Muscle layer of duodenum (tissue), 2 donors: Measurements from ENCODE around the gene PACS1.
"Not testable (repeated sequence)": the region's sequence is repeated elsewhere in the genome, so short reads cannot be mapped to it uniquely, and the experiment has no call there.

Experiments used
- H3K27ac ChIP-seq: one replicate; pipeline ENCODE4 v1.7.0; 2013; ENCODE audit warnings: mild to moderate bottlenecking, low read length
- H3K27me3 ChIP-seq: one replicate; pipeline ENCODE4 v1.7.0; 2013; ENCODE audit warnings: low read depth, mild to moderate bottlenecking, control low read depth, low read length
- H3K36me3 ChIP-seq, 2 donors: one replicate each; pipeline ENCODE4 v1.7.0; 2013; ENCODE audit warnings: low read length in 2 of 2, control low read depth in 1 of 2, mild to moderate bottlenecking in 1 of 2; ENCODE audit not compliant: insufficient read depth in 2 of 2, control insufficient read depth in 1 of 2
- H3K4me1 ChIP-seq, 2 donors: one replicate each; pipeline ENCODE4 v1.7.0; 2013; ENCODE audit warnings: low read length in 2 of 2, mild to moderate bottlenecking in 2 of 2, control low read depth in 1 of 2, moderate library complexity in 1 of 2; ENCODE audit not compliant: insufficient read depth in 2 of 2, control insufficient read depth in 1 of 2
- H3K4me3 ChIP-seq, 2 donors: one replicate each; pipeline ENCODE4 v1.7.0; 2013; ENCODE audit warnings: low read length in 2 of 2, low read depth in 1 of 2, mild to moderate bottlenecking in 1 of 2
- H3K9me3 ChIP-seq, 2 donors: one replicate each; pipeline ENCODE4 v1.7.0; 2013; ENCODE audit warnings: low read length in 2 of 2, control low read depth in 1 of 2, mild to moderate bottlenecking in 1 of 2; ENCODE audit not compliant: control insufficient read depth in 1 of 2
- donor health status: healthy.

PACS1 gene

DNA sequence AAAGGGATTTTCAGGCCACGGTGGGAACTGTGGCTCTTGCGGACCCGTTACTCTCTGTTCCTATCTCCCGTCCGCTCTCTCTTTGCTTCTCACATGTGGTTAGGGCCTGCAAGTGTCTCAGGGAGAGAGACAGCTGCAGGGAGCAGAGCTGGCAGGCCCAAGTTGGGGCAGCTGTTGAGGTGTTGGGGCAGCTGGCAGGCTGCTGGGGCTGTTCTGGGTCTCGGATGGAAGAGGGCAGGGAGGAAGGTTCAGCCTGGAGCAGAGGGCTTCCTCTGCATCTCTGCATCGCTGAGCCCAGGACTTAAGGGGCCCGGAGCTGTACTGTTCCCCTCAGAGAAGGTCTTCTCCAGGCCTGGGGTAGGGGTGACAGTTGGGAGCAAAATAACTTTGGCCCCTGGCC lies 205.3 kb downstream of the PACS1 start:
- no peak overlapping the region for H3K27ac ChIP-seq
- no peaks in the 10 kb centered on the region for H3K27me3 ChIP-seq
- no peak overlapping the region for H3K4me3 ChIP-seq
- no peaks in the 10 kb centered on the region for H3K9me3 ChIP-seq
- H3K4me1 ChIP-seq, result peaks cover 0 to 14% of the 10 kb centered on the region in 2 donors
- peaks cover 37 to 48% of the 10 kb centered on the region in 2 donors for H3K36me3 ChIP-seq

GRCh38 chr11:66275984-66276612 lies 206.0 kb downstream of the PACS1 start:
- Histone ChIP-seq H3K4me1 (peaks cover 0 to 10% of the 10 kb centered on the region in 2 donors), H3K9me3 (no peaks in the 10 kb centered on the region), H3K36me3 (peaks cover 37 to 48% of the 10 kb centered on the region in 2 donors), H3K27me3 (no peaks in the 10 kb centered on the region), H3K27ac (no peak overlapping the region), H3K4me3 (no peak overlapping the region)

GRCh38 chr11:66276619-66277018 lies 206.5 kb downstream of the PACS1 start:
- not testable (repeated sequence) for H3K4me3 ChIP-seq, H3K4me1 ChIP-seq, H3K27me3 ChIP-seq, H3K27ac ChIP-seq, H3K9me3 ChIP-seq
- peaks cover 37 to 48% of the 10 kb centered on the region in 2 donors for H3K36me3 ChIP-seq

DNA sequence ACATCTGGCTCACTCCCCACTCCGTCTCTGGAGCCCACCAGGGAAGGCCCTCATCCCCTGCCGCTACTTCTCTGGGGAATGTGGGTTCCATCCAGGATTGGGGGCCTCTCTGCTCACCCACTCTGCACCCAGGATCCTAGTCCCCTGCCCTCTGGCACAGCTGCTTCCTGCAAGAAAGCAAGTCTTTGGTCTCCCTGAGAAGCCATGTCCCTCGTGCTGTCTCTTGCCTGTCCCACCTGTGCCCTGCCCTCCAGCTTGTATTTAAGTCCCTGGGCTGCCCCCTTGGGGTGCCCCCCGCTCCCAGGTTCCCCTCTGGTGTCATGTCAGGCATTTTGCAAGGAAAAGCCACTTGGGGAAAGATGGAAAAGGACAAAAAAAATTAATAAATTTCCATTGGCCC lies 207.0 kb downstream of the PACS1 start:
- Histone ChIP-seq H3K4me1 (peaks cover 0 to 12% of the 10 kb centered on the region in 2 donors), H3K36me3 (peaks cover 32 to 45% of the 10 kb centered on the region in 2 donors)
- not testable (repeated sequence) for H3K27me3 ChIP-seq, H3K27ac ChIP-seq, H3K4me3 ChIP-seq, H3K9me3 ChIP-seq

- no peaks in the 10 kb centered on the region for H3K27me3 ChIP-seq
- H3K4me3 ChIP-seq, result peak within 1 kb of the TSS in 1 of 2 donors; percentile 28
- H3K9me3 ChIP-seq, result no peaks in the 10 kb centered on the region
- no peak within 1 kb of the TSS for H3K27ac ChIP-seq
- H3K4me1 ChIP-seq, result peaks cover 0 to 19% of the 10 kb centered on the region in 2 donors
- peaks cover 26 to 38% of the 10 kb centered on the region in 2 donors for H3K36me3 ChIP-seq
These were observed 207.6 kb downstream of the PACS1 start, which contains the start of gene CNIH2 for GRCh38 chr11:66277471-66278362. Gene CNIH2 (plus strand): TSS chr11:66278175. CDS start chr11:66278457, 282 bp downstream.

DNA sequence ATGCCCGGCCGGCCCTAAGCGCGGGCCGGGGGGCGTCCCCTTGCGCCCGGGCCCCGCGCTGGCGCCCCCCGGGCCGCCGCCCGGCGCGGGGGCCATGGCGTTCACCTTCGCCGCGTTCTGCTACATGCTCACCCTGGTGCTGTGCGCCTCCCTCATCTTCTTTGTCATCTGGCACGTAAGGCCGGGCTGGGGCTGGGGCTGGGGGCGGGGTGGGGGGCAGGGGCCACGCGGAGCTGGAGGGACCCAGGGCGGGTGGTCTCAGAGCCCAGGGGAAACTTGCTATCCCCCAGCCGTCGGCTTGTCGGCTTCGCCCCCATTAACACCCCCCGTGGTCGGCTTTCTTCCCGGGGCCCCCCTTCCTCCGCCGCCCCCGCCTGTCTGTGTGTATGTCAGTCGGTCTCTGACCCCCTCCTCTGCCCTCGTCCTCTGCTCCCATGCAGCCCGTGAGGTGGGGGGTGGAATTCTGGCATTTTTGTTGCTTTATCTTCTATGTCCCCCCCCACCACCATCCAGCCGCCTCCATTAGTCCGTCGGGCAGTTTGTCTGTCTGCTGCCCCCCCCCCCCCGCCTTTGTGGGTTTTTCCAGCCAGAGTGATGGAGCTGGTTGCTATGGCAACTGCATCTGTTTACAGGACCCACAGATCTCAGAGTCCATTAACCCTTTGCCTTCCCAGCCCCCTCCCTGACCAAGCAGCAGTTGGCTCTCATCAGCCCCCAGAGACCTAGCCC lies 208.5 kb downstream of the PACS1 start:
- Histone ChIP-seq H3K27ac (no peak overlapping the region), H3K9me3 (no peaks in the 10 kb centered on the region), H3K27me3 (no peaks in the 10 kb centered on the region), H3K4me3 (no peak overlapping the region), H3K36me3 (peaks cover 18 to 30% of the 10 kb centered on the region in 2 donors), H3K4me1 (peaks cover 0 to 26% of the 10 kb centered on the region in 2 donors)

DNA sequence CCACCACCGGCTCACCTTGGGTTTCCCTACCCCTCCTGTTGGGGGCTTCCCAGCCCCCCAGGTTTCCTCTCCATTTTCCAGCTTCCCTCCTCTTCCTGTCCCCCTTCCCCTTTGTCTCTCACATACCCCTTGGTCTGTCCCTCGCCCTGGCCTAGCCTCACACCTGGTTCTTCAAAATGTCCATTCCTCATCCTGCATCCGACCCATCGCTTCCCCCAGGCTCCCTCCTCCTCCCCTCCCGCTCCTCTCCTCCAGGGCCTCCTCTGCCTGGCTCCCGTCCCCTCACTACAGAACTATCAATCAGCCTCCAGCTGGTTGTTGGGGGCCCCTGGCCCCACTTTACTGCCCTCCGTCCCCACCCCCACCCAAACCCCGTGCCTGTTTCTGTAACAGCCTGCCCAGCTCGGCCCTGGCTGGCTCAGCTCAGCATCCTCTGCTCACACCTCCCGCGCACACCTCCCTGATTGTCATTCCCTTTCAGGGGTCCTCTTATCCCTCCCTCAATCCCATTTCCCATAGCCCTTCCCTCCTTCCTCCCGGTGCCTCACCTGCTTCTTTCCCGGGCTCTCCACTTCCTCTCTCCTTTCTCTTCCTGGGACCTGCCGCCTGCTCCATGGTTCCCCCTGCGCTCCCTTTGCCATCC lies 209.1 kb downstream of the PACS1 start:
- Histone ChIP-seq H3K4me1 (peaks cover 0 to 26% of the 10 kb centered on the region in 2 donors), H3K4me3 (no peak overlapping the region), H3K27me3 (no peaks in the 10 kb centered on the region), H3K36me3 (peaks cover 11 to 26% of the 10 kb centered on the region in 2 donors), H3K27ac (no peak overlapping the region), H3K9me3 (no peaks in the 10 kb centered on the region)

GRCh38 chr11:66280428-66280827 lies 210.4 kb downstream of the PACS1 start:
- Histone ChIP-seq H3K9me3 (no peaks in the 10 kb centered on the region), H3K4me1 (peaks cover 0 to 26% of the 10 kb centered on the region in 2 donors), H3K27ac (no peak overlapping the region), H3K36me3 (peaks cover 4 to 22% of the 10 kb centered on the region in 2 donors), H3K4me3 (no peak overlapping the region), H3K27me3 (no peaks in the 10 kb centered on the region)

- Histone ChIP-seq H3K27ac (no peak overlapping the region), H3K4me3 (no peak overlapping the region), H3K4me1 (peaks cover 0 to 26% of the 10 kb centered on the region in 2 donors), H3K36me3 (peaks cover 7 to 16% of the 10 kb centered on the region in 2 donors), H3K9me3 (no peaks in the 10 kb centered on the region), H3K27me3 (no peaks in the 10 kb centered on the region)
These were observed 210.9 kb downstream of the PACS1 start for GRCh38 chr11:66281001-66281400.

- Histone ChIP-seq H3K9me3 (no peaks in the 10 kb centered on the region), H3K36me3 (peaks cover 7 to 11% of the 10 kb centered on the region in 2 donors), H3K27me3 (no peaks in the 10 kb centered on the region), H3K27ac (no peak overlapping the region), H3K4me3 (no peak overlapping the region), H3K4me1 (peaks cover 0 to 27% of the 10 kb centered on the region in 2 donors)
These were observed 211.8 kb downstream of the PACS1 start for GRCh38 chr11:66281776-66282467.
